Caco-2 (cell line): Measurements from ENCODE around the gene KCNH2. TPM values are rescaled to one million over a fixed set of nuclear protein-coding genes. Genes with fewer than 3 reads are reported as not detected.

Experiments used
- BruUV-seq: library from RNA; stranded (reverse); fragments of 400-500 nt; replicated peaks from 2 replicates; lab custom pipeline; 2021; lab: Mats Ljungman, UMichigan
- CTCF ChIA-PET: fragments of 300-600 bp; sonication (Branson Sonifier 250); formaldehyde crosslinking; loops from one replicate; lab custom pipeline; 2022; ENCODE audit warnings: antibody characterized with exemption; lab: Charles Lee
- POLR2A ChIA-PET: fragments of 300-600 bp; sonication (Branson Sonifier 250); formaldehyde crosslinking; loops from one replicate; lab custom pipeline; 2022; ENCODE audit warnings: antibody characterized with exemption; lab: Charles Lee
- DNase-seq, 2 experiments: peaks; one replicate each; pipeline versions ENCODE4 v3.0.0 to v3.0.0-alpha.2; 2020 to 2022
- H3K27me3 ChIP-seq: replicated peaks from 2 replicates; pipeline ENCODE4 v1.6.0; 2011; ENCODE audit warnings: low read length; ENCODE audit not compliant: control insufficient read depth, insufficient read depth
- H3K36me3 ChIP-seq: 2 replicates; pipeline ENCODE4 v1.5.1; 2011; ENCODE audit warnings: low read length; ENCODE audit not compliant: control insufficient read depth, insufficient read depth
- H3K4me1 ChIP-seq: fragments of 250-450 bp; sonication (Bioruptor Pico); 2 replicates; pipeline ENCODE4 v1.5.1; 2020; ENCODE audit warnings: mild to moderate bottlenecking
- H3K4me3 ChIP-seq: 2 replicates; pipeline ENCODE4 v1.5.1; 2011; ENCODE audit warnings: low read depth, mild to moderate bottlenecking, control low read depth, low read length
- H3K9me3 ChIP-seq: fragments of 250-450 bp; sonication (Bioruptor Pico); 2 replicates; pipeline ENCODE4 v1.5.1; 2020; ENCODE audit warnings: mild to moderate bottlenecking, moderate library complexity
- H3K27ac Mint-ChIP-seq: one replicate; pipeline ENCODE4 v1.8.0; 2022; ENCODE audit warnings: mixed read lengths; ENCODE audit not compliant: unreplicated experiment
- H3K27me3 Mint-ChIP-seq: one replicate; pipeline ENCODE4 v1.8.0; 2022; ENCODE audit warnings: mixed read lengths; ENCODE audit not compliant: insufficient read depth, unreplicated experiment
- H3K36me3 Mint-ChIP-seq: one replicate; pipeline ENCODE4 v1.8.0; 2022; ENCODE audit warnings: mild to moderate bottlenecking, mixed read lengths; ENCODE audit not compliant: insufficient read depth, unreplicated experiment
- H3K4me1 Mint-ChIP-seq: one replicate; pipeline ENCODE4 v1.8.0; 2022; ENCODE audit warnings: low read depth, mixed read lengths; ENCODE audit not compliant: unreplicated experiment
- H3K4me3 Mint-ChIP-seq: one replicate; pipeline ENCODE4 v1.8.0; 2022; ENCODE audit warnings: mild to moderate bottlenecking, moderate library complexity, mixed read lengths; ENCODE audit not compliant: unreplicated experiment
- H3K9me3 Mint-ChIP-seq: one replicate; pipeline ENCODE4 v1.8.0; 2022; ENCODE audit warnings: mixed read lengths; ENCODE audit not compliant: unreplicated experiment
- CTCF ChIP-seq, 2 experiments: fragments of 200-600 bp in 1 of 2; IDR thresholded peaks; 1 replicate in 1 of 2; 2 replicates in 1 of 2; pipeline versions ENCODE4 v1.5.1 to v1.8.0; 2011 to 2022; ENCODE audit warnings: antibody characterized with exemption in 1 of 2, control low read depth in 1 of 2, inconsistent platforms in 1 of 2, low read depth in 1 of 2, low read length in 1 of 2, mild to moderate bottlenecking in 1 of 2, moderate library complexity in 1 of 2; ENCODE audit not compliant: insufficient read depth in 1 of 2, severe bottlenecking in 1 of 2, unreplicated experiment in 1 of 2
- intact Hi-C: fragments of 100-400 bp; cut with micrococcal nuclease; formaldehyde crosslinking; loops from one replicate; pipeline ENCODE4 v1.10.0; 2022; ENCODE audit not compliant: unreplicated experiment
- total RNA-seq: library from RNA; stranded (reverse); gene quantifications from 2 replicates; pipeline ENCODE4 v1.2.3, GENCODE V29; 2022

KCNH2 gene
- total RNA-seq, 1 experiment from 2014 or later: 0.66 TPM

DNA sequence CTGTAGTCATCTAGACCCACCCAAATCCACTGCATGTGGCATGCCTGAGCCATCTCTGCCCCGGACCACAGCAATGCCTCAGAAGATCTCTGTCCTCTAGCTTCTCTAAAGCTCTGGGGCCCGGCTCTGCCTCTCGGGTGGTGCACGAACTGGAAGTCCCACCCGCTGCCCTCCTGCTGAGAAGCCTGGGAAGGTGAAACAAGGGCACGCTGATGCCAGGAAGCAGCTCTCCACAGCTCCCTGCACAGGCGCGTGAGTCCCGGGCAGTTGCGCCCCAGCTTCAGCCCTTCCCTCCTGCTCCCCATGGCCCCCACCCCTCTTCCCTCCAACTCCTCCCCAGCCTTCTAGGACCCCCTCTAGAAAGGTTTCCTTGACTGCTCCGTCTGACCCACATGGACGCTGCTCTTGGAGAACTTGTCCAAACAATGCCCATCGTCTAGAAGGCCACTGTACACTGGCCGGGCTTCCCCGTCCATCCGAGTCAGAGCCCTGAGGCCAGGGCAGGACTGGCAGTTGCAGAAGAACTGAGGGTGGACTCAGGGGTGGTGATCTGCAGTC, 12.8 kb downstream of the KCNH2 start:
- BruUV-seq: no TSS peak
- Mint-ChIP-seq H3K36me3 (no peaks in the 10 kb centered on the region), H3K27me3 (peaks cover 9% of the 10 kb centered on the region), H3K27ac (no peak overlapping the region), H3K4me3 (no peak overlapping the region), H3K9me3 (no peaks in the 10 kb centered on the region), H3K4me1 (peaks cover 12% of the 10 kb centered on the region)
- Histone ChIP-seq H3K27me3 (no peaks in the 10 kb centered on the region), H3K36me3 (no peaks in the 10 kb centered on the region), H3K9me3 (no peaks in the 10 kb centered on the region), H3K4me1 (no peaks in the 10 kb centered on the region), H3K4me3 (no peak overlapping the region)
- ChIA-PET CTCF (interaction anchor here (0.5 to 1.2 kb wide), 5 partner anchors 19 to 139 kb away, joined by 3 to 8 read pairs (median 5); no protein-coding TSS in a partner anchor), POLR2A (no interaction called here)
- intact Hi-C loops: no loop called here
- no peak for DNase-seq
- TF ChIP-seq CTCF (IDR thresholded peaks at IDR 0.05; ENCODE audit: insufficient read depth in 1 of 2, low read depth in 1 of 2, low read length in 1 of 2, severe bottlenecking in 1 of 2, unreplicated experiment in 1 of 2): no peak

GRCh38 chr7:150964593-150965111, 13.5 kb downstream of the KCNH2 start:
- Mint-ChIP-seq H3K27me3 (peaks cover 14% of the 10 kb centered on the region), H3K27ac (no peak overlapping the region), H3K36me3 (no peaks in the 10 kb centered on the region), H3K4me3 (no peak overlapping the region), H3K4me1 (peaks cover 12% of the 10 kb centered on the region), H3K9me3 (no peaks in the 10 kb centered on the region)
- BruUV-seq: no TSS peak
- Histone ChIP-seq H3K36me3 (no peaks in the 10 kb centered on the region), H3K9me3 (no peaks in the 10 kb centered on the region), H3K4me3 (no peak overlapping the region), H3K4me1 (no peaks in the 10 kb centered on the region), H3K27me3 (no peaks in the 10 kb centered on the region)
- intact Hi-C loops: no loop called here
- ChIA-PET CTCF (interaction anchor here (0.5 to 3.9 kb wide), 5 partner anchors 18 to 140 kb away, joined by 3 to 40 read pairs (median 5); no protein-coding TSS in a partner anchor), POLR2A (no interaction called here)
- no peak for TF ChIP-seq CTCF (IDR thresholded peaks at IDR 0.05; ENCODE audit: insufficient read depth in 1 of 2, low read depth in 1 of 2, low read length in 1 of 2, severe bottlenecking in 1 of 2, unreplicated experiment in 1 of 2)
- DNase-seq: no peak

- H3K4me3 ChIP-seq: no peak overlapping the region
- no peaks in the 10 kb centered on the region for H3K36me3 ChIP-seq
- peaks cover 12% of the 10 kb centered on the region for H3K4me1 Mint-ChIP-seq
- POLR2A ChIA-PET: no interaction called here
- no peak for DNase-seq
- intact Hi-C loops: loop anchor here (1.0 to 2.0 kb wide), 4 partner anchors 22 to 147 kb away; no protein-coding TSS in a partner anchor
- H3K9me3 Mint-ChIP-seq: no peaks in the 10 kb centered on the region
- no peak for TF ChIP-seq CTCF (IDR thresholded peaks at IDR 0.05; ENCODE audit: insufficient read depth in 1 of 2, low read depth in 1 of 2, low read length in 1 of 2, severe bottlenecking in 1 of 2, unreplicated experiment in 1 of 2)
- no peak overlapping the region for H3K4me3 Mint-ChIP-seq
- BruUV-seq: no TSS peak
- CTCF ChIA-PET: interaction anchor here (0.6 to 3.9 kb wide), 7 partner anchors 16 to 148 kb away, joined by 3 to 40 read pairs (median 4); no protein-coding TSS in a partner anchor
- no peak overlapping the region for H3K27ac Mint-ChIP-seq
- no peaks in the 10 kb centered on the region for H3K9me3 ChIP-seq
- no peaks in the 10 kb centered on the region for H3K27me3 ChIP-seq
- peaks cover 14% of the 10 kb centered on the region for H3K27me3 Mint-ChIP-seq
- no peaks in the 10 kb centered on the region for H3K4me1 ChIP-seq
- no peaks in the 10 kb centered on the region for H3K36me3 Mint-ChIP-seq
Measured at GRCh38 chr7:150963707-150964559, 14.2 kb downstream of the KCNH2 start.
